Calu3 (cell line): ENCODE data around the gene FIG4. TPM values are rescaled to one million over a fixed set of nuclear protein-coding genes. Genes with fewer than 3 reads are reported as not detected.

Experiments
- BruUV-seq: library from RNA; stranded (reverse); fragments of 400-500 nt; replicated peaks from 2 replicates; lab custom pipeline; 2021; lab: Mats Ljungman, UMichigan
- CTCF ChIA-PET: fragments of 300-600 bp; sonication (Branson Sonifier 250); formaldehyde crosslinking; loops from one replicate; lab custom pipeline; 2022; ENCODE audit warnings: antibody characterized with exemption; lab: Charles Lee
- DNase-seq: peaks from one replicate; pipeline ENCODE4 v3.0.0; 2022
- H3K27ac Mint-ChIP-seq: one replicate; pipeline ENCODE4 v1.8.0; 2022; ENCODE audit warnings: mixed read lengths; ENCODE audit not compliant: unreplicated experiment
- H3K27me3 Mint-ChIP-seq: one replicate; pipeline ENCODE4 v1.8.0; 2022; ENCODE audit warnings: mixed read lengths; ENCODE audit not compliant: unreplicated experiment
- H3K36me3 Mint-ChIP-seq: one replicate; pipeline ENCODE4 v1.8.0; 2022; ENCODE audit warnings: mild to moderate bottlenecking, moderate library complexity, mixed read lengths; ENCODE audit not compliant: insufficient read depth, unreplicated experiment
- H3K4me1 Mint-ChIP-seq: one replicate; pipeline ENCODE4 v1.8.0; 2022; ENCODE audit warnings: mild to moderate bottlenecking, low read depth, mixed read lengths; ENCODE audit not compliant: unreplicated experiment
- H3K4me3 Mint-ChIP-seq: one replicate; pipeline ENCODE4 v1.8.0; 2022; ENCODE audit warnings: mild to moderate bottlenecking, low read depth, moderate library complexity, mixed read lengths; ENCODE audit not compliant: unreplicated experiment
- H3K9me3 Mint-ChIP-seq: one replicate; pipeline ENCODE4 v1.8.0; 2022; ENCODE audit warnings: low read depth, mixed read lengths; ENCODE audit not compliant: unreplicated experiment
- intact Hi-C: fragments of 100-400 bp; cut with micrococcal nuclease; formaldehyde crosslinking; loops from one replicate; pipeline ENCODE4 v1.10.0; 2022; ENCODE audit not compliant: unreplicated experiment
- total RNA-seq: library from RNA; stranded (reverse); gene quantifications from 2 replicates; pipeline ENCODE4 v1.2.3, GENCODE V29; 2022
- TF ChIP-seq, protein P1 (sequence below): fragments of 200-600 bp; IDR thresholded peaks from one replicate; pipeline ENCODE4 v1.8.0; 2022; ENCODE audit warnings: antibody characterized with exemption; ENCODE audit not compliant: unreplicated experiment

The FIG4 gene
- total RNA-seq, 1 experiment from 2014 or later = 14.7 TPM

DNA sequence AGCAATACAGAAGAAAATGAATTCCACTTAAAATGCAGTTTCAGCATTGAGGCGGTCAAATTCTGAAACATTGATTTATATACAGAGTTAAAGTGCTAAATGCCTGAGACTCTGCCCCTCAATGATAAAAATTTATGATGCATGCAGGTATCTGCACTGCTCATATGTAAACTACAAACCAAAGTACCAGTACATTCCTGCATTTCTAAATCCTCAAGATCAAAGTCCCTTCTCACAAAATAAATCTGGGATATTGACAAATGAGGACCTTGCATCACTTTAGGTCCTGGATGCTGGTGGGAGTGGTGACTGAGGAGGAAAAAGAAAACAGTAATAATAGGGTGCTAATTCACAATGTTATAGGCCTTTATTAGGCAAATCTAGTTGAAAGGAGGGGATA is 101.9 kb downstream of the FIG4 start:
- TF ChIP-seq, protein P1, sequence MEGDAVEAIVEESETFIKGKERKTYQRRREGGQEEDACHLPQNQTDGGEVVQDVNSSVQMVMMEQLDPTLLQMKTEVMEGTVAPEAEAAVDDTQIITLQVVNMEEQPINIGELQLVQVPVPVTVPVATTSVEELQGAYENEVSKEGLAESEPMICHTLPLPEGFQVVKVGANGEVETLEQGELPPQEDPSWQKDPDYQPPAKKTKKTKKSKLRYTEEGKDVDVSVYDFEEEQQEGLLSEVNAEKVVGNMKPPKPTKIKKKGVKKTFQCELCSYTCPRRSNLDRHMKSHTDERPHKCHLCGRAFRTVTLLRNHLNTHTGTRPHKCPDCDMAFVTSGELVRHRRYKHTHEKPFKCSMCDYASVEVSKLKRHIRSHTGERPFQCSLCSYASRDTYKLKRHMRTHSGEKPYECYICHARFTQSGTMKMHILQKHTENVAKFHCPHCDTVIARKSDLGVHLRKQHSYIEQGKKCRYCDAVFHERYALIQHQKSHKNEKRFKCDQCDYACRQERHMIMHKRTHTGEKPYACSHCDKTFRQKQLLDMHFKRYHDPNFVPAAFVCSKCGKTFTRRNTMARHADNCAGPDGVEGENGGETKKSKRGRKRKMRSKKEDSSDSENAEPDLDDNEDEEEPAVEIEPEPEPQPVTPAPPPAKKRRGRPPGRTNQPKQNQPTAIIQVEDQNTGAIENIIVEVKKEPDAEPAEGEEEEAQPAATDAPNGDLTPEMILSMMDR = no peak
- no TSS peak for BruUV-seq
- no peaks in the 10 kb centered on the region for H3K27me3 Mint-ChIP-seq
- H3K9me3 Mint-ChIP-seq = no peaks in the 10 kb centered on the region
- no peak overlapping the region for H3K4me3 Mint-ChIP-seq
- no peak for DNase-seq
- peak overlapping the region; percentile 81 for H3K27ac Mint-ChIP-seq
- CTCF ChIA-PET = interaction anchor here (0.6 to 2.3 kb wide), 2 partner anchors 15 to 246 kb away, joined by 10 to 11 read pairs; no protein-coding TSS in a partner anchor
- no peaks in the 10 kb centered on the region for H3K36me3 Mint-ChIP-seq
- H3K4me1 Mint-ChIP-seq = peaks cover 26% of the 10 kb centered on the region
- intact Hi-C loops = loop anchor here (2.0 kb wide), 1 partner anchor 246 kb away; no protein-coding TSS in a partner anchor

DNA sequence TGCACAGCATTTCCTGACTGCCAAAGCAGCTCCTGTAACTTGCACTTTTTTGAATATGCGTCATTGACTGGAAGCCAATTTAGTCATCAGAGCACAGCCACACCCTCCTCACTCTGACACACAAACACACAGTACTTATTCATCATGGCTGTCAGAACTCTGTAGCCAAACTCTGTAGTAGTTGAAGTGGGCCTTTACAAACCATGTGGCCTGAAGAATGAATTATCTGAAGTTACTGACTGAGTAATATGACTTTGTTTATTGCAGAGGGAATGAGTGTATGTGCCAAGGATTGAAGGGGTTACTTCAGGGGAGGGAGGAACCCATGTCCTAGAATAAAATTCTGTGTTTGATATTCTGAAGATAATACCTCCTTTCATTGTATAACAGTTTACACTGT is 102.7 kb downstream of the FIG4 start:
- no TSS peak for BruUV-seq
- intact Hi-C loops = loop anchor here (2.0 kb wide), 1 partner anchor 245 kb away; no protein-coding TSS in a partner anchor
- Mint-ChIP-seq H3K9me3 (no peaks in the 10 kb centered on the region), H3K27ac (peak overlapping the region; percentile 81), H3K27me3 (no peaks in the 10 kb centered on the region), H3K4me3 (no peak overlapping the region), H3K4me1 (peaks cover 26% of the 10 kb centered on the region), H3K36me3 (no peaks in the 10 kb centered on the region)
- TF ChIP-seq, protein P1 = no peak
- CTCF ChIA-PET = interaction anchor here (0.6 to 2.3 kb wide), 2 partner anchors 15 to 246 kb away, joined by 10 to 11 read pairs; no protein-coding TSS in a partner anchor
- peak; percentile 60 for DNase-seq

DNA sequence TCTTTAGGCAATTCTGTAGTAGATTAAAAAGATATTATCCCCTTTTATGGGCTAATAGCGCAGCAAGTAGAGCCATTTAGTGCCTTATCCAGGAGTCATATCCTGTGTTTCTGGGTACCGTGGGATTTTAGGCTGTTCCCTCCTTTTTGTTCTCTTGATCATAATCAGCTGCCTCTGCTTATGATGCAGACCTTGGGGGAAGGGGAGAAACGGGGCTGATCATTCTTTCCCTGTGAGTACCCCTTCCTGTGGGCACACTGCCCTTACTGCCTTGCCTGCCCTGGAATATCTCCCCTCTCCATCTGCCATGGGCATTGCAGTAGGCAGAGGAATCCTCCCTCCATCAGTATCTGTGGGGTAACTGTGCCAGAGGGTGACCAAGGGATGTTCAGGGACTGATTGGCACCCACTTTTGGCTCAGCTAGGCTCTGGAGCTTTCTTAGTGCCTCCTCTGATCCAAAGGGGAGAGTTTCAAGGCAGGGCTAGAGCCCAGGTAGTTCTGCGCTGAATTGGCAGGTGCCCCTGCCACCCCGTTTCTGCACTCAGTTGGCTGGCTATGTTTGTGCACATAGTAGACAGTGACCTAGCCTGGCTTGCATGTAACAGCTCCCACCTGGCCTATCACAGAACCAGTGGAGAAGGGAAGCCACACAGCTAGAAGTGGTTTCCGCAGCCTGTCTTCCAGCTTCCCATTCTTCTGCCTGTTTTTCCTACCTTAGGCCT is 103.3 kb downstream of the FIG4 start:
- H3K27ac Mint-ChIP-seq = peak overlapping the region; percentile 81
- peaks cover 26% of the 10 kb centered on the region for H3K4me1 Mint-ChIP-seq
- no peaks in the 10 kb centered on the region for H3K27me3 Mint-ChIP-seq
- DNase-seq = no peak
- H3K9me3 Mint-ChIP-seq = no peaks in the 10 kb centered on the region
- CTCF ChIA-PET = interaction anchor here (0.6 to 2.3 kb wide), 2 partner anchors 21 to 245 kb away, joined by 6 to 11 read pairs; no protein-coding TSS in a partner anchor
- intact Hi-C loops = no loop called here
- BruUV-seq = no TSS peak
- H3K36me3 Mint-ChIP-seq = no peaks in the 10 kb centered on the region
- no peak overlapping the region for H3K4me3 Mint-ChIP-seq
- TF ChIP-seq, protein P1 = no peak

DNA sequence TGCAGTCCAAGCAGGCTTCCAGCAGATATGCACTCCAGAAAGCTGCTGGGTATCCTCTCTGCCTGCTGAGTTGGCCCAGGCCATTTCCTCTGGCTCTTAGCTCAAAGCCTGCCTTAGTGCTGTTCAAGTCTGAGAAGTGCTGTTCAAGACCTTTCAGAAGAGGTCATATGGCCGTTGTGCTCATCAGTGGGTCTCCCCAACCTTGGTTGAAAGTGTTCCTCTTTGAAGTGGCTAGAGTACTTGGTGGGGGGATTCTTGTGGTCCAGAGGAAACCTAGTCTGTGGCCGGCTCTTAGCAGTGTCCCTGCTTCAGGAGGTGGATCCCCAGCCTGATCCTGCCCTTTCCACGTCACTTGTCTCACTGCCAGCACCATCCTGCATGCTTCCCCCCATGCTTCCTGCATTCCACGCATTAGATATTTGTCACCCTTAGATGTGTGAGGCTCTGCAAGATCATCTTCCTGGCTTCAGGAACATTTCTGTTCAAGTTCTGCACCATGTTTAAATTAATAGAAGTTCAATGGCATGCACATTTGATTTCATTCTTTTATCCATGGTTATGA is 105.0 kb downstream of the FIG4 start:
- H3K27me3 Mint-ChIP-seq = no peaks in the 10 kb centered on the region
- H3K36me3 Mint-ChIP-seq = no peaks in the 10 kb centered on the region
- TF ChIP-seq, protein P1 = no peak
- no peak for DNase-seq
- H3K4me3 Mint-ChIP-seq = no peak overlapping the region
- H3K27ac Mint-ChIP-seq = no peak overlapping the region
- intact Hi-C loops = no loop called here
- BruUV-seq = no TSS peak
- no peaks in the 10 kb centered on the region for H3K9me3 Mint-ChIP-seq
- CTCF ChIA-PET = no interaction called here
- peaks cover 26% of the 10 kb centered on the region for H3K4me1 Mint-ChIP-seq
